ENCODE data around the gene TMEM26. TPM values are rescaled to one million over a fixed set of nuclear protein-coding genes. Genes with fewer than 3 reads are reported as not detected.
A peak's percentile ranks its signal among the peaks of the same experiment; 100 is the strongest.

Gene TMEM26
- total RNA-seq, 1 donor from 2014 or later = 0.25 TPM

GRCh38 chr10:61406242-61406641 lies 46.9 kb downstream of the TMEM26 start:
- Histone ChIP-seq H3K4me3 (no peak overlapping the region), H3K9me3 (no peaks in the 10 kb centered on the region), H3K27me3 (no peaks in the 10 kb centered on the region), H3K4me1 (no peaks in the 10 kb centered on the region), H3K27ac (no peak overlapping the region), H3K36me3 (no peaks in the 10 kb centered on the region)
- intact Hi-C loops (cut with DNase I) = no loop called here
- TF ChIP-seq POLR2AphosphoS5 (IDR thresholded peaks at IDR 0.05; ENCODE audit: insufficient read depth in 1 of 2, low read depth in 1 of 2) = no peak
- no peak for TF ChIP-seq CTCF (IDR thresholded peaks at IDR 0.05)
- TF ChIP-seq POLR2A (IDR thresholded peaks at IDR 0.05) = no peak
- no peak for DNase-seq (ENCODE audit: extremely low spot score in 2 of 2)

GRCh38 chr10:61404751-61405150 lies 48.4 kb downstream of the TMEM26 start:
- intact Hi-C loops (cut with DNase I) = no loop called here
- TF ChIP-seq POLR2A (IDR thresholded peaks at IDR 0.05) (no peak), POLR2AphosphoS5 (IDR thresholded peaks at IDR 0.05; ENCODE audit: insufficient read depth in 1 of 2, low read depth in 1 of 2) (no peak), CTCF (IDR thresholded peaks at IDR 0.05) (no peak)
- no peak overlapping the region for H3K27ac ChIP-seq
- no peaks in the 10 kb centered on the region for H3K27me3 ChIP-seq
- H3K4me1 ChIP-seq = no peaks in the 10 kb centered on the region
- H3K9me3 ChIP-seq = no peaks in the 10 kb centered on the region
- H3K36me3 ChIP-seq = no peaks in the 10 kb centered on the region
- DNase-seq (ENCODE audit: extremely low spot score in 2 of 2) = no peak
- no peak overlapping the region for H3K4me3 ChIP-seq

DNA sequence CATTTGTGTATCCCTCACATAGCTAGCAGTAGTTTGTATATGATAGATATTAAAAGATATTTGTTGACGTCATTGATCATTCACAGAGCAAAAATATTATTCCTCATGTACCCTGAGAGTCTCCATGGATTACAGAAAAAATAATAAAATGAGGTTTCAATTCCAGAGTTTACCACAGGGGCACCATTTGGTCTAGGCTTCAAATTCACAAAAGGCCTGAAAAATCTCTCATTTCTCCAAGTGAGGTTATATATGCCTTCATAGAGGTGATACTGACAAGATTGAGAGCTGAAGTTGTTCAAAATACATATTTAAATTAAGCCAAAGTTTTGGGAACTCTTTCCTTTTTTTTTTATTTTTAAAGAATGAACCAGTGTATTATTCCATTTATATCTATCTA lies 52.7 kb downstream of the TMEM26 start:
- Histone ChIP-seq H3K36me3 (no peaks in the 10 kb centered on the region), H3K9me3 (no peaks in the 10 kb centered on the region), H3K27me3 (no peaks in the 10 kb centered on the region), H3K4me3 (no peak overlapping the region), H3K27ac (no peak overlapping the region), H3K4me1 (peaks cover 19% of the 10 kb centered on the region)
- no peak for TF ChIP-seq CTCF (IDR thresholded peaks at IDR 0.05)
- TF ChIP-seq POLR2AphosphoS5 (IDR thresholded peaks at IDR 0.05; ENCODE audit: insufficient read depth in 1 of 2, low read depth in 1 of 2) = no peak
- no peak for TF ChIP-seq POLR2A (IDR thresholded peaks at IDR 0.05)
- intact Hi-C loops (cut with DNase I) = no loop called here
- DNase-seq (ENCODE audit: extremely low spot score in 2 of 2) = no peak

DNA sequence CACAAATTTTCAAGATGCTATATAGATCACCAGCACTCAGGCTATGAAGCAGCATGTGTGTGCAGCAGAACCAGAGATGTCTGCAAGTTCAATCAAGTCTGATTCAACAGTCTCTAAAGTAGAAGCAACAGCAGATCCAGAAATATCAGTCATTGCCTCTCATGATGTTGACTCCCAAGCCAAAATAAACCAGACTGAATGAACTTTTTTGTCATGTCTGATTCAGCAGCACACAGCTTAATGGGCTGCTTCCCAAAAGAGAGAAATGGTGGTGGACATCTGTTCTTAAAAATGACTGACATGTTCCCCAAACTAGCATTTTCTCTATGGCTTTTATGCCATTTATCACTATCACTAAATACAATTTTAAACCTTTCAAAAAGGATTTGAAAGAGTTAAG lies 53.8 kb downstream of the TMEM26 start:
- H3K4me1 ChIP-seq = peaks cover 19% of the 10 kb centered on the region
- H3K36me3 ChIP-seq = no peaks in the 10 kb centered on the region
- H3K4me3 ChIP-seq = no peak overlapping the region
- TF ChIP-seq POLR2A (IDR thresholded peaks at IDR 0.05) (no peak), CTCF (IDR thresholded peaks at IDR 0.05) (no peak), POLR2AphosphoS5 (IDR thresholded peaks at IDR 0.05; ENCODE audit: insufficient read depth in 1 of 2, low read depth in 1 of 2) (no peak)
- no peaks in the 10 kb centered on the region for H3K9me3 ChIP-seq
- intact Hi-C loops (cut with DNase I) = no loop called here
- no peaks in the 10 kb centered on the region for H3K27me3 ChIP-seq
- DNase-seq (ENCODE audit: extremely low spot score in 2 of 2) = no peak
- no peak overlapping the region for H3K27ac ChIP-seq

GRCh38 chr10:61398366-61399129 lies 54.6 kb downstream of the TMEM26 start:
- no peak for DNase-seq (ENCODE audit: extremely low spot score in 2 of 2)
- TF ChIP-seq POLR2AphosphoS5 (IDR thresholded peaks at IDR 0.05; ENCODE audit: insufficient read depth in 1 of 2, low read depth in 1 of 2) (no peak), POLR2A (IDR thresholded peaks at IDR 0.05) (no peak), CTCF (IDR thresholded peaks at IDR 0.05) (no peak)
- Histone ChIP-seq H3K36me3 (no peaks in the 10 kb centered on the region), H3K4me3 (no peak overlapping the region), H3K9me3 (no peaks in the 10 kb centered on the region), H3K4me1 (peaks cover 19% of the 10 kb centered on the region), H3K27me3 (no peaks in the 10 kb centered on the region), H3K27ac (peak overlapping the region; percentile 21)
- intact Hi-C loops (cut with DNase I) = no loop called here
